ENCODE data around the gene ZKSCAN8.

DNA sequence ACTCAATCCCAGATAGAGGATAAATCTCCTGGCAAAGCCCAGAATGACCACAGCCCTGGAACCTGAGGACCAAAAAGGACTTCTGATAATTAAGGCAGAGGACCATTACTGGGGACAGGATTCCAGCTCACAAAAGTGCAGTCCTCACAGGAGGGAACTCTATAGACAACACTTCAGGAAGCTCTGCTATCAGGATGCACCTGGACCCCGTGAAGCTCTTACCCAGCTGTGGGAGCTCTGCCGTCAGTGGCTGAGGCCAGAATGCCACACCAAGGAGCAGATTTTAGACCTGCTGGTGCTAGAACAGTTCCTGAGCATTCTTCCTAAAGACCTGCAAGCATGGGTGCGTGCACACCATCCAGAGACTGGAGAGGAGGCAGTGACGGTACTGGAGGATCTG, 16.3 kb upstream of the ZKSCAN8 start:
- TF ChIP-seq MAFK (IDR thresholded peaks at IDR 0.05; ENCODE audit: partially characterized antibody), result no peak
- TF ChIP-seq CHD4 (IDR thresholded peaks at IDR 0.05; ENCODE audit: borderline replicate concordance), result no peak
- TF ChIP-seq HOXA7 (CRISPR knock-in tag; IDR thresholded peaks at IDR 0.05), result no peak
- TF ChIP-seq JUN (IDR thresholded peaks at IDR 0.05), result no peak
- TF ChIP-seq, protein P1, sequence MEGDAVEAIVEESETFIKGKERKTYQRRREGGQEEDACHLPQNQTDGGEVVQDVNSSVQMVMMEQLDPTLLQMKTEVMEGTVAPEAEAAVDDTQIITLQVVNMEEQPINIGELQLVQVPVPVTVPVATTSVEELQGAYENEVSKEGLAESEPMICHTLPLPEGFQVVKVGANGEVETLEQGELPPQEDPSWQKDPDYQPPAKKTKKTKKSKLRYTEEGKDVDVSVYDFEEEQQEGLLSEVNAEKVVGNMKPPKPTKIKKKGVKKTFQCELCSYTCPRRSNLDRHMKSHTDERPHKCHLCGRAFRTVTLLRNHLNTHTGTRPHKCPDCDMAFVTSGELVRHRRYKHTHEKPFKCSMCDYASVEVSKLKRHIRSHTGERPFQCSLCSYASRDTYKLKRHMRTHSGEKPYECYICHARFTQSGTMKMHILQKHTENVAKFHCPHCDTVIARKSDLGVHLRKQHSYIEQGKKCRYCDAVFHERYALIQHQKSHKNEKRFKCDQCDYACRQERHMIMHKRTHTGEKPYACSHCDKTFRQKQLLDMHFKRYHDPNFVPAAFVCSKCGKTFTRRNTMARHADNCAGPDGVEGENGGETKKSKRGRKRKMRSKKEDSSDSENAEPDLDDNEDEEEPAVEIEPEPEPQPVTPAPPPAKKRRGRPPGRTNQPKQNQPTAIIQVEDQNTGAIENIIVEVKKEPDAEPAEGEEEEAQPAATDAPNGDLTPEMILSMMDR (IDR thresholded peaks at IDR 0.05), result no peak
- TF ChIP-seq RAD21 (conservative IDR thresholded peaks at IDR 0.05 in 1 of 2, IDR thresholded peaks at IDR 0.05 in 1 of 2), result no peak
- TF ChIP-seq POLR2A (IDR thresholded peaks at IDR 0.05; ENCODE audit: low read length), result no peak
- no peak for TF ChIP-seq MYC (IDR thresholded peaks at IDR 0.05; ENCODE audit: borderline replicate concordance, low read length)
- TF ChIP-seq, protein P2, sequence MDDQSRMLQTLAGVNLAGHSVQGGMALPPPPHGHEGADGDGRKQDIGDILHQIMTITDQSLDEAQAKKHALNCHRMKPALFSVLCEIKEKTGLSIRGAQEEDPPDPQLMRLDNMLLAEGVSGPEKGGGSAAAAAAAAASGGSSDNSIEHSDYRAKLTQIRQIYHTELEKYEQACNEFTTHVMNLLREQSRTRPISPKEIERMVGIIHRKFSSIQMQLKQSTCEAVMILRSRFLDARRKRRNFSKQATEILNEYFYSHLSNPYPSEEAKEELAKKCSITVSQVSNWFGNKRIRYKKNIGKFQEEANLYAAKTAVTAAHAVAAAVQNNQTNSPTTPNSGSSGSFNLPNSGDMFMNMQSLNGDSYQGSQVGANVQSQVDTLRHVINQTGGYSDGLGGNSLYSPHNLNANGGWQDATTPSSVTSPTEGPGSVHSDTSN (IDR thresholded peaks at IDR 0.05), result no peak

Data from A549 (cell line).